GM12875 (cell line): ENCODE results near the gene CNBD2.

Experiments
- H3K4me3 ChIP-seq: one replicate; pipeline ENCODE4 v1.5.1; 2011; ENCODE audit warnings: low read depth, low read length, control low read depth
- TF ChIP-seq, protein P1 (sequence below): IDR thresholded peaks from 2 replicates; pipeline ENCODE4 v1.5.1; 2011; ENCODE audit warnings: low read depth, mild to moderate bottlenecking, control low read depth, inconsistent platforms, low read length, moderate library complexity, borderline replicate concordance; ENCODE audit not compliant: insufficient read depth

The CNBD2 gene

GRCh38 chr20:35967979-35968640 is at the start of gene CNBD2:
CNBD2 (plus strand) TSS chr20:35968590; CDS start chr20:35968763, 173 bp downstream.
- TF ChIP-seq, protein P1, sequence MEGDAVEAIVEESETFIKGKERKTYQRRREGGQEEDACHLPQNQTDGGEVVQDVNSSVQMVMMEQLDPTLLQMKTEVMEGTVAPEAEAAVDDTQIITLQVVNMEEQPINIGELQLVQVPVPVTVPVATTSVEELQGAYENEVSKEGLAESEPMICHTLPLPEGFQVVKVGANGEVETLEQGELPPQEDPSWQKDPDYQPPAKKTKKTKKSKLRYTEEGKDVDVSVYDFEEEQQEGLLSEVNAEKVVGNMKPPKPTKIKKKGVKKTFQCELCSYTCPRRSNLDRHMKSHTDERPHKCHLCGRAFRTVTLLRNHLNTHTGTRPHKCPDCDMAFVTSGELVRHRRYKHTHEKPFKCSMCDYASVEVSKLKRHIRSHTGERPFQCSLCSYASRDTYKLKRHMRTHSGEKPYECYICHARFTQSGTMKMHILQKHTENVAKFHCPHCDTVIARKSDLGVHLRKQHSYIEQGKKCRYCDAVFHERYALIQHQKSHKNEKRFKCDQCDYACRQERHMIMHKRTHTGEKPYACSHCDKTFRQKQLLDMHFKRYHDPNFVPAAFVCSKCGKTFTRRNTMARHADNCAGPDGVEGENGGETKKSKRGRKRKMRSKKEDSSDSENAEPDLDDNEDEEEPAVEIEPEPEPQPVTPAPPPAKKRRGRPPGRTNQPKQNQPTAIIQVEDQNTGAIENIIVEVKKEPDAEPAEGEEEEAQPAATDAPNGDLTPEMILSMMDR = no peak
- no peak within 1 kb of the TSS for H3K4me3 ChIP-seq

DNA sequence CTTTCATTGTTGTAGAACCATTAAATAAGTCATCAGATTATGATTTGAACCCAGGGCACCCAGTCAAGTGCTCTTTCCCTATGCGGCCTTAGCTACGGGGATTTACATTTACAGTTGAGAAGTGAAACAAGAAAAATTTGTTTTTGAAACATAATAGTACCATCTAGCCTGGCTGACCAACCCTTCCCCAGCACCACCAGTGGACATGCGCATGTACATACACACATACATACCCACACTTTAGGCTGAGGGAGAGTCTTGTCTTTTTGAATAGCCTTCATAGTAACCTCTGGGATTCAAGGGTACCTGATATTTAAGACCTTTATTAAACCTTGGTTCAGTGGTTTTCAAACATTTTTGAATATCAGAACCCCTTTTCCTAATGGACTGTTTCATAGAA is 47.9 kb upstream of the CNBD2 start:
- no peak overlapping the region for H3K4me3 ChIP-seq
- TF ChIP-seq, protein P1 = no peak

DNA sequence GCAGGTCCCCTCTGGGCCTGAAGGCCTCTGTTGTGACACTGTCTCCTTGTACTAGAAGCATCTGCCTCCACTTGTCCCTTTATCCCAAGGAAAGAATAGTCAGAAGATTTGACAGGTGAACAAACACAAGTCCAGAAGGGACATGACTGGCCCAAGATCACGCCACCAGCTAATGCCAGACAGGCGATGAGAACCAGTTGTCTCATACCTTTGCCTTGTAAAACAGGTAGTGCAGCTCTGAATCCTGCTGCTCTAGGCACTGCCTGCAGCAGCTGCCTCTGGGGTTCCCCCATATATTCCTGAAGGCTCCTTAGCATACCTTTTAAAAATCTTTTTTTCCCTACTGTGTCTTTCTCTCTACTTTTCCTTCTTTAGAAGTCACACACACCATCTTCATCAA is 39.1 kb upstream of the CNBD2 start:
- TF ChIP-seq, protein P1 = no peak
- no peak overlapping the region for H3K4me3 ChIP-seq

DNA sequence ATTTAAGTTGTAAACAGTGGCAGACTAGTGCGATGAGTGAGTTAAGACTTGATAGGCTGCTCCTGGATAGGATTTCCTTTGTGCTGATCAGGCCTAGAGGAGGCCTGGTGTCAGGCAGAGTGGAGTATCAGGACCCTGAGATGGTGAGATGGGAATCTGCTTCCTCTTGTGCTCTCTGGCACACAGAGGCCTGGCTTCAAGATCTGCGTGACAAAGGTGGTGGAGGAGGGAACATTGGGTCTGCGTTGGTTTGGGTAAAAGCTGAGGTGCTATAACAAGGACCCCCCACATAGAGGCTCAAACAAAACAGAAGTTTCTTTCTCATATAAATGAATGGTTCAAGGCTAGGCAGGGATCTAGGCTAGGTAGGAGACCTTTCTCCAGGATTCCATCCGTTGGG is 34.3 kb upstream of the CNBD2 start:
- TF ChIP-seq, protein P1 = no peak
- no peak overlapping the region for H3K4me3 ChIP-seq

- TF ChIP-seq, protein P1 = no peak
- H3K4me3 ChIP-seq = no peak overlapping the region
Observed at GRCh38 chr20:35939264-35939663, 29.1 kb upstream of the CNBD2 start.

DNA sequence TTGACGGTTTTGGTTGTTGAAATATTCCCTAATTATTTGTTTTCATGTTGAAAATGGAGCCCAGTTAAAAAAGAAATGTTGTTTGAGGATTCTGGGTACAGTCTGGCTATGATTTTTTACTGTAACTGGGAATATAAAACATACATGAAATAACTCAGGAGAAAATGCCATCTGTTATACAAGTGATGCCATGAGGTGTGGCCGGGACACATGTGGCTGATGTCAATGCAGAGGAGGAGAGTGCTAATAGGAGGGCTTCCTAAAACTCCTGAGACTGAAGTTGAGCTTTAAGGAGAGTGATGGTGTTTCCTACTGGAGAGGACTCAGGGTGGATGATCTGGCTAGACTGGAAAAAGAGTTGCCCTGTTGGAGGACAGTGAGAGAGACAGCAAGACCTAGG is 26.8 kb upstream of the CNBD2 start:
- TF ChIP-seq, protein P1 = no peak

DNA sequence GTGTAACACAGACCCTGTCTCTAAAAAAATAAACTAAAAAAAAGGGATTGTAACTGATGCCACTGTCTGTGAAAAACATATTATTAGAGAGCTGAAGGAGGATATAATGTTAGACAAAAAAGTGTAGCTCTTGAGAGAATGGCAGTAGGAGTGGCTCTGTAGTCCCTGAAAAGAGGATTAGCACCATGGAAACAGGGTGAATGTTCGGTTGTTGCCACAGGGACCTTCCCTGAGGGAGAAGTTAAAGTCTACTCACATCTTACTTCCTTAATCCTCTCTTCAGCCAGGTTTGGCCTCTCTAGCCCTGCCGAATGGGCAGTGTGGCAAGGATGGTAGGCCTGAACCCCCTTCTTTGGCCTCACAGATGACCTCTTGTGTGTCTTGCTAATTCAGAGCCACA is 26.1 kb upstream of the CNBD2 start:
- no peak overlapping the region for H3K4me3 ChIP-seq
- TF ChIP-seq, protein P1 = no peak

More for the DNA sequence above, 26.8 kb upstream of the CNBD2 start:
- H3K4me3 ChIP-seq = no peak overlapping the region
